Gastrocnemius medialis (tissue), 4 donors: ENCODE data around the gene CLEC20A.

ENCODE experiments used
- POLR2A ChIP-seq, 2 donors: fragments of 450-650 bp; IDR thresholded peaks; one replicate each; pipeline ENCODE4 v1.6.1; 2017; ENCODE audit warnings: antibody characterized with exemption in 2 of 2, mild to moderate bottlenecking in 2 of 2, moderate library complexity in 2 of 2
- TF ChIP-seq, protein P1 (sequence below), 5 experiments: fragments of 450-650 bp in 3 of 5; fragments of 200-600 bp in 2 of 5; sonication (generic) in 2 of 5; IDR thresholded peaks in 4 of 5; conservative IDR thresholded peaks in 1 of 5; 1 replicate in 4 of 5; 2 replicates in 1 of 5; pipeline ENCODE4 v1.5.1; 2016 to 2019; ENCODE audit warnings: antibody characterized with exemption in 5 of 5, mild to moderate bottlenecking in 3 of 5, moderate library complexity in 3 of 5

DNA sequence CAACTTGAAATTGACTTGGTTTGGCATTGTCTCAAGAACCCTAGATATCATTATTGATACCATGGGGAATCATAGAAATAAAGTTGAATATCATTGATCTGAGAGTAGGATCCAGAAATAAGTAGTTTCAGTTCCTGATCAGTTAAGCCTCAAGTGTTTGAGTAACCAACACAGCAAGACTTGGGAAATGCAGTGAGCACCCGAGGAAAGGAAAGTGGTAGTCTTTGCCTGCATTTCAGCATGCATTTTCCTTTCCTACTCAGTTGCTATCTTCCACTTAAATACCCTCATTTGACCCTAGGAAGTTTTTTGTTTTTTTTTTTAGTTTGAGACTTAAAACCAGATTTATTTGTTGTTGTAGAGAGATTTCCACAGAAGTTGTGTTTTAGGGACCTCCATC is 18.9 kb downstream of the CLEC20A start:
- no peak for TF ChIP-seq POLR2A (IDR thresholded peaks at IDR 0.05)
- TF ChIP-seq, protein P1, sequence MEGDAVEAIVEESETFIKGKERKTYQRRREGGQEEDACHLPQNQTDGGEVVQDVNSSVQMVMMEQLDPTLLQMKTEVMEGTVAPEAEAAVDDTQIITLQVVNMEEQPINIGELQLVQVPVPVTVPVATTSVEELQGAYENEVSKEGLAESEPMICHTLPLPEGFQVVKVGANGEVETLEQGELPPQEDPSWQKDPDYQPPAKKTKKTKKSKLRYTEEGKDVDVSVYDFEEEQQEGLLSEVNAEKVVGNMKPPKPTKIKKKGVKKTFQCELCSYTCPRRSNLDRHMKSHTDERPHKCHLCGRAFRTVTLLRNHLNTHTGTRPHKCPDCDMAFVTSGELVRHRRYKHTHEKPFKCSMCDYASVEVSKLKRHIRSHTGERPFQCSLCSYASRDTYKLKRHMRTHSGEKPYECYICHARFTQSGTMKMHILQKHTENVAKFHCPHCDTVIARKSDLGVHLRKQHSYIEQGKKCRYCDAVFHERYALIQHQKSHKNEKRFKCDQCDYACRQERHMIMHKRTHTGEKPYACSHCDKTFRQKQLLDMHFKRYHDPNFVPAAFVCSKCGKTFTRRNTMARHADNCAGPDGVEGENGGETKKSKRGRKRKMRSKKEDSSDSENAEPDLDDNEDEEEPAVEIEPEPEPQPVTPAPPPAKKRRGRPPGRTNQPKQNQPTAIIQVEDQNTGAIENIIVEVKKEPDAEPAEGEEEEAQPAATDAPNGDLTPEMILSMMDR (IDR thresholded peaks at IDR 0.05 in 4 of 5, conservative IDR thresholded peaks at IDR 0.05 in 1 of 5), result no peak
